ENCODE measurements around the gene CHEK1. TPM values are rescaled to one million over a fixed set of nuclear protein-coding genes. Genes with fewer than 3 reads are reported as not detected.

CHEK1 gene
- total RNA-seq, 1 donor from 2014 or later: 7.4 TPM

GRCh38 chr11:125625630-125626287 lies 796 bp downstream of the CHEK1 start:
- DNase-seq (ENCODE audit: low read depth): peak; percentile 91

- DNase-seq (ENCODE audit: low read depth): peak; percentile 69
Measured at GRCh38 chr11:125626288-125626950, 1.5 kb downstream of the CHEK1 start.

- DNase-seq (ENCODE audit: low read depth): no peak
Measured at GRCh38 chr11:125627236-125627910, 2.4 kb downstream of the CHEK1 start.

GRCh38 chr11:125637840-125638239 lies 12.9 kb downstream of the CHEK1 start:
- DNase-seq (ENCODE audit: low read depth): no peak

GRCh38 chr11:125638315-125638714 lies 13.4 kb downstream of the CHEK1 start:
- no peak for DNase-seq (ENCODE audit: low read depth)

- DNase-seq (ENCODE audit: low read depth): no peak
Measured at GRCh38 chr11:125645871-125646270, 20.9 kb downstream of the CHEK1 start.

GRCh38 chr11:125649465-125650166 lies 24.7 kb downstream of the CHEK1 start:
- no peak for DNase-seq (ENCODE audit: low read depth)

GRCh38 chr11:125662689-125663088 lies 37.7 kb downstream of the CHEK1 start:
- DNase-seq (ENCODE audit: low read depth): no peak

- DNase-seq (ENCODE audit: low read depth): no peak
Measured at GRCh38 chr11:125663910-125664309, 38.9 kb downstream of the CHEK1 start.

GRCh38 chr11:125667151-125667550 lies 42.2 kb downstream of the CHEK1 start:
- DNase-seq (ENCODE audit: low read depth): no peak

GRCh38 chr11:125670172-125670571 lies 45.2 kb downstream of the CHEK1 start:
- no peak for DNase-seq (ENCODE audit: low read depth)

GRCh38 chr11:125671561-125671960 lies 46.6 kb downstream of the CHEK1 start:
- no peak for DNase-seq (ENCODE audit: low read depth)

GRCh38 chr11:125674210-125674609 lies 49.2 kb downstream of the CHEK1 start:
- DNase-seq (ENCODE audit: low read depth): no peak

- no peak for DNase-seq (ENCODE audit: low read depth)
Measured at GRCh38 chr11:125675196-125675595, 50.2 kb downstream of the CHEK1 start.

- DNase-seq (ENCODE audit: low read depth): no peak
Measured at GRCh38 chr11:125679397-125679796, 54.4 kb downstream of the CHEK1 start.

- no peak for DNase-seq (ENCODE audit: low read depth)
Measured at GRCh38 chr11:125679837-125680236, 54.9 kb downstream of the CHEK1 start.

- no peak for DNase-seq (ENCODE audit: low read depth)
Measured at GRCh38 chr11:125680747-125681146, 55.8 kb downstream of the CHEK1 start, which contains the start of gene ACRV1. Gene ACRV1, minus strand, starts transcription at chr11:125680847. Its CDS starts 67 bp downstream, at chr11:125680780.

GRCh38 chr11:125685228-125685627 lies 60.3 kb downstream of the CHEK1 start:
- no peak for DNase-seq (ENCODE audit: low read depth)

- no peak for DNase-seq (ENCODE audit: low read depth)
Measured at GRCh38 chr11:125688066-125688465, 63.1 kb downstream of the CHEK1 start.

- no peak for DNase-seq (ENCODE audit: low read depth)
Measured at GRCh38 chr11:125688632-125689031, 63.7 kb downstream of the CHEK1 start.

- no peak for DNase-seq (ENCODE audit: low read depth)
Measured at GRCh38 chr11:125689274-125689859, 64.4 kb downstream of the CHEK1 start.

Data from myocyte (in vitro differentiated cells).